HFFc6 (cell line): Measurements from ENCODE around the gene INTS11. TPM values are rescaled to one million over a fixed set of nuclear protein-coding genes. Genes with fewer than 3 reads are reported as not detected.

Experiments used
- DNase-seq: peaks from one replicate; pipeline ENCODE4 v3.0.0-alpha.2; 2018
- H3K27ac Mint-ChIP-seq: 2 replicates; pipeline ENCODE4 v1.8.0; 2020; ENCODE audit warnings: mild to moderate bottlenecking, mixed read lengths
- H3K27me3 Mint-ChIP-seq: 2 replicates; pipeline ENCODE4 v1.8.0; 2021; ENCODE audit warnings: mild to moderate bottlenecking, moderate library complexity, mixed read lengths; ENCODE audit not compliant: insufficient read depth
- H3K36me3 Mint-ChIP-seq: 2 replicates; pipeline ENCODE4 v1.8.0; 2021; ENCODE audit warnings: low read depth, mixed read lengths
- H3K4me1 Mint-ChIP-seq: 2 replicates; pipeline ENCODE4 v1.8.0; 2020; ENCODE audit warnings: low read depth, mixed read lengths
- H3K4me3 Mint-ChIP-seq: 2 replicates; pipeline ENCODE4 v1.8.0; 2020; ENCODE audit warnings: mild to moderate bottlenecking, moderate library complexity, mixed read lengths
- H3K9me3 Mint-ChIP-seq: 2 replicates; pipeline ENCODE4 v1.8.0; 2020; ENCODE audit warnings: mild to moderate bottlenecking, mixed read lengths
- CTCF ChIP-seq: fragments of 200-600 bp; sonication (generic); IDR thresholded peaks from 2 replicates; pipeline ENCODE4 v1.5.0; 2021; ENCODE audit warnings: antibody characterized with exemption, mild to moderate bottlenecking
- total RNA-seq, 6 experiments: library from RNA; stranded (reverse); fragmentation: NEBNext Ultra II Directional; extraction: Animal tissue kit (Norgen Biotek cat#: 25700); gene quantifications; 2 replicates in 1 of 6; 3 replicates in 5 of 6; pipeline ENCODE4 v1.2.3, GENCODE V29; 2021

Gene INTS11
- total RNA-seq, 6 experiments from 2014 or later = 65.6 to 78.3 (median 69.8) TPM

GRCh38 chr1:1282998-1283397 is 41.5 kb downstream of the INTS11 start:
- no peaks in the 10 kb centered on the region for H3K9me3 Mint-ChIP-seq
- no peaks in the 10 kb centered on the region for H3K36me3 Mint-ChIP-seq
- peaks cover 7% of the 10 kb centered on the region for H3K27me3 Mint-ChIP-seq
- no peak for DNase-seq
- H3K4me3 Mint-ChIP-seq = no peak overlapping the region
- peaks cover 15% of the 10 kb centered on the region for H3K4me1 Mint-ChIP-seq
- no peak for TF ChIP-seq CTCF
- no peak overlapping the region for H3K27ac Mint-ChIP-seq

GRCh38 chr1:1281533-1282321 is 42.7 kb downstream of the INTS11 start:
- H3K36me3 Mint-ChIP-seq = no peaks in the 10 kb centered on the region
- no peaks in the 10 kb centered on the region for H3K9me3 Mint-ChIP-seq
- H3K4me1 Mint-ChIP-seq = peaks cover 15% of the 10 kb centered on the region
- peak; percentile 82 for DNase-seq
- TF ChIP-seq CTCF = no peak
- peaks cover 7% of the 10 kb centered on the region for H3K27me3 Mint-ChIP-seq
- H3K4me3 Mint-ChIP-seq = no peak overlapping the region
- H3K27ac Mint-ChIP-seq = peak overlapping the region; percentile 78

- Mint-ChIP-seq H3K9me3 (no peaks in the 10 kb centered on the region), H3K4me1 (peaks cover 15% of the 10 kb centered on the region), H3K36me3 (no peaks in the 10 kb centered on the region), H3K27me3 (peaks cover 7% of the 10 kb centered on the region), H3K27ac (no peak overlapping the region), H3K4me3 (no peak overlapping the region)
- DNase-seq = no peak
- no peak for TF ChIP-seq CTCF
Observed at GRCh38 chr1:1280782-1281481, 43.5 kb downstream of the INTS11 start.

- H3K27me3 Mint-ChIP-seq = peaks cover 7% of the 10 kb centered on the region
- no peak for TF ChIP-seq CTCF
- DNase-seq = no peak
- peaks cover 19% of the 10 kb centered on the region for H3K4me1 Mint-ChIP-seq
- no peaks in the 10 kb centered on the region for H3K9me3 Mint-ChIP-seq
- H3K4me3 Mint-ChIP-seq = no peak overlapping the region
- no peak overlapping the region for H3K27ac Mint-ChIP-seq
- H3K36me3 Mint-ChIP-seq = no peaks in the 10 kb centered on the region
Observed at GRCh38 chr1:1279028-1279427, 45.4 kb downstream of the INTS11 start.

- Mint-ChIP-seq H3K4me1 (peaks cover 19% of the 10 kb centered on the region), H3K9me3 (no peaks in the 10 kb centered on the region), H3K4me3 (no peak overlapping the region), H3K36me3 (no peaks in the 10 kb centered on the region), H3K27me3 (peaks cover 7% of the 10 kb centered on the region), H3K27ac (no peak overlapping the region)
- no peak for DNase-seq
- TF ChIP-seq CTCF = no peak
Observed at GRCh38 chr1:1278620-1279019, 45.8 kb downstream of the INTS11 start.
